Keratinocyte (primary cell): Measurements from ENCODE around the gene SYT9. TPM values are rescaled to one million over a fixed set of nuclear protein-coding genes. Genes with fewer than 3 reads are reported as not detected.

ENCODE experiments used
- DNase-seq: peaks from one replicate; pipeline ENCODE4 v3.0.0-alpha.2; 2011; ENCODE audit warnings: low read depth, missing footprints, low spot score
- FAIRE-seq: peaks from 2 replicates; lab custom pipeline; 2011; peaks lifted over from hg19 to GRCh38; lab: Jason Lieb, UNC
- H2AFZ ChIP-seq: 2 replicates; pipeline ENCODE4 v1.6.0; 2012; ENCODE audit warnings: low read length, control low read depth, inconsistent platforms; ENCODE audit not compliant: control insufficient read depth
- H3K27ac ChIP-seq: 2 replicates; pipeline ENCODE4 v1.5.1; 2011; ENCODE audit warnings: low read length; ENCODE audit not compliant: control insufficient read depth, insufficient read depth
- H3K27me3 ChIP-seq: 3 replicates; pipeline ENCODE4 v1.6.0; 2011; ENCODE audit warnings: low read length; ENCODE audit not compliant: control insufficient read depth, insufficient read depth; ENCODE audit errors: extremely low read depth
- H3K36me3 ChIP-seq, 2 experiments: 2 replicates in 1 of 2; 3 replicates in 1 of 2; pipeline ENCODE4 v1.5.1; 2011; ENCODE audit warnings: low read length in 2 of 2, mild to moderate bottlenecking in 1 of 2; ENCODE audit not compliant: control insufficient read depth in 2 of 2, insufficient read depth in 2 of 2; ENCODE audit errors: extremely low read depth in 1 of 2
- H3K4me1 ChIP-seq: 3 replicates; pipeline ENCODE4 v1.5.1; 2011; ENCODE audit warnings: low read length; ENCODE audit not compliant: control insufficient read depth, insufficient read depth; ENCODE audit errors: extremely low read depth
- H3K4me2 ChIP-seq: 3 replicates; pipeline ENCODE4 v1.6.0; 2011; ENCODE audit warnings: low read depth, low read length; ENCODE audit not compliant: control insufficient read depth, insufficient read depth; ENCODE audit errors: extremely low read depth
- H3K4me3 ChIP-seq, 3 experiments: fragments of 200-600 bp in 1 of 3; sonication (generic) in 1 of 3; 2 replicates in 2 of 3; 3 replicates in 1 of 3; pipeline ENCODE4 v1.5.1; 2011 to 2016; ENCODE audit warnings: low read length in 3 of 3, mild to moderate bottlenecking in 3 of 3, control low read depth in 2 of 3, inconsistent platforms in 1 of 3, low read depth in 1 of 3, mixed read lengths in 1 of 3, mixed run types in 1 of 3, moderate library complexity in 1 of 3; ENCODE audit not compliant: control insufficient read depth in 2 of 3, insufficient read depth in 2 of 3; ENCODE audit errors: extremely low read depth in 1 of 3
- H3K79me2 ChIP-seq: 2 replicates; pipeline ENCODE4 v1.6.0; 2012; ENCODE audit warnings: low read length; ENCODE audit not compliant: control insufficient read depth, insufficient read depth
- H3K9ac ChIP-seq: 3 replicates; pipeline ENCODE4 v1.6.0; 2011; ENCODE audit warnings: low read length; ENCODE audit not compliant: control insufficient read depth, insufficient read depth; ENCODE audit errors: extremely low read depth
- H3K9me1 ChIP-seq: 3 replicates; pipeline ENCODE4 v1.6.0; 2011; ENCODE audit warnings: low read length; ENCODE audit not compliant: control insufficient read depth, insufficient read depth; ENCODE audit errors: extremely low read depth
- H3K9me3 ChIP-seq: 2 replicates; pipeline ENCODE4 v1.5.1; 2012; ENCODE audit warnings: low read depth, low read length; ENCODE audit not compliant: control insufficient read depth
- H4K20me1 ChIP-seq: 3 replicates; pipeline ENCODE4 v1.6.0; 2011; ENCODE audit warnings: low read length; ENCODE audit not compliant: control insufficient read depth, insufficient read depth; ENCODE audit errors: extremely low read depth
- CTCF ChIP-seq, 3 experiments: IDR thresholded peaks in 1 of 3; conservative IDR thresholded peaks in 1 of 3; optimal IDR thresholded peaks in 1 of 3; 2 replicates in 2 of 3; 3 replicates in 1 of 3; pipeline versions ENCODE3 to v1.5.1; 2011; ENCODE audit warnings: low read length in 3 of 3, mild to moderate bottlenecking in 3 of 3, moderate library complexity in 2 of 3, control low read depth in 1 of 3, inconsistent platforms in 1 of 3; ENCODE audit not compliant: insufficient read depth in 2 of 3; ENCODE audit errors: extremely low read depth in 1 of 3
- EZH2 ChIP-seq: IDR thresholded peaks from one replicate; pipeline ENCODE4 v1.6.1; 2012; ENCODE audit warnings: inconsistent platforms, mild to moderate bottlenecking, low read length, moderate library complexity
- dilution Hi-C: fragments of 300-500 bp; cut with MboI; formaldehyde crosslinking; loops from one replicate; pipeline ENCODE4 v1.7.0; 2020; ENCODE audit warnings: low sequenced_read_pairs; ENCODE audit not compliant: extremely low pct_ligation_motif_present
- polyA plus RNA-seq, 5 experiments: library from polyadenylated mRNA; depleted of rRNA in 3 of 5; stranded (reverse) in 3 of 5; stranded (forward) in 1 of 5; unstranded in 1 of 5; fragments of >200 nt; gene quantifications; 1 replicate in 1 of 5; 2 replicates in 3 of 5; 3 replicates in 1 of 5; pipeline versions ENCODE4 v1.2.1 to v1.2.3, GENCODE V29; 2011 to 2012; ENCODE audit warnings: missing spikeins in 2 of 5, low read depth in 1 of 5, low replicate concordance in 1 of 5

SYT9 gene
- polyA plus RNA-seq, 1 donor (not counting 4 experiments of a cell fraction or from before 2014, with no cell fraction given): not detected

GRCh38 chr11:7467652-7468051, 215.9 kb downstream of the SYT9 start:
- H3K9me1 ChIP-seq: no peaks in the 10 kb centered on the region
- TF ChIP-seq EZH2: no peak
- H3K4me3 ChIP-seq: no peak overlapping the region
- DNase-seq (no peak), FAIRE-seq (no peak)
- dilution Hi-C loops: no loop called here
- no peaks in the 10 kb centered on the region for H3K36me3 ChIP-seq
- no peaks in the 10 kb centered on the region for H3K79me2 ChIP-seq
- H3K4me1 ChIP-seq: no peaks in the 10 kb centered on the region
- no peak overlapping the region for H3K27ac ChIP-seq
- no peaks in the 10 kb centered on the region for H3K9me3 ChIP-seq
- H3K9ac ChIP-seq: no peak overlapping the region
- no peak overlapping the region for H3K4me2 ChIP-seq
- no peak overlapping the region for H2AFZ ChIP-seq
- no peaks in the 10 kb centered on the region for H4K20me1 ChIP-seq
- H3K27me3 ChIP-seq: no peaks in the 10 kb centered on the region

GRCh38 chr11:7469351-7469865, 217.7 kb downstream of the SYT9 start:
- Histone ChIP-seq H3K4me2 (no peak overlapping the region), H2AFZ (no peak overlapping the region), H3K27me3 (no peaks in the 10 kb centered on the region), H3K79me2 (no peaks in the 10 kb centered on the region), H3K9ac (no peak overlapping the region), H3K4me3 (no peak overlapping the region), H3K36me3 (no peaks in the 10 kb centered on the region), H3K4me1 (no peaks in the 10 kb centered on the region), H4K20me1 (no peaks in the 10 kb centered on the region), H3K27ac (no peak overlapping the region), H3K9me1 (no peaks in the 10 kb centered on the region), H3K9me3 (no peaks in the 10 kb centered on the region)
- DNase-seq (no peak), FAIRE-seq (no peak)
- TF ChIP-seq EZH2: no peak
- no peak for TF ChIP-seq CTCF (optimal IDR thresholded peaks at IDR 0.05 in 1 of 3, IDR thresholded peaks at IDR 0.05 in 1 of 3, conservative IDR thresholded peaks at IDR 0.05 in 1 of 3; ENCODE audit: extremely low read depth in 1 of 3, insufficient read depth in 2 of 3, low read length in 3 of 3)
- dilution Hi-C loops: no loop called here

- DNase-seq: no peak
- no peak for TF ChIP-seq CTCF (optimal IDR thresholded peaks at IDR 0.05 in 1 of 3, IDR thresholded peaks at IDR 0.05 in 1 of 3, conservative IDR thresholded peaks at IDR 0.05 in 1 of 3; ENCODE audit: extremely low read depth in 1 of 3, insufficient read depth in 2 of 3, low read length in 3 of 3)
- no peak for TF ChIP-seq EZH2
- Histone ChIP-seq H3K79me2 (no peaks in the 10 kb centered on the region), H3K4me2 (no peak overlapping the region), H3K4me3 (no peak overlapping the region), H4K20me1 (no peaks in the 10 kb centered on the region), H3K4me1 (no peaks in the 10 kb centered on the region), H3K36me3 (no peaks in the 10 kb centered on the region), H3K27me3 (no peaks in the 10 kb centered on the region), H3K9me3 (no peaks in the 10 kb centered on the region), H2AFZ (no peak overlapping the region), H3K27ac (no peak overlapping the region), H3K9ac (no peak overlapping the region), H3K9me1 (no peaks in the 10 kb centered on the region)
- no peak for FAIRE-seq
- dilution Hi-C loops: no loop called here
These were observed 219.4 kb downstream of the SYT9 start for GRCh38 chr11:7471071-7471470.
